ENCODE data around the gene PSMG3. TPM values are rescaled to one million over a fixed set of nuclear protein-coding genes. Genes with fewer than 3 reads are reported as not detected.
"Not testable (repeated sequence)": the region's sequence is repeated elsewhere in the genome, so short reads cannot be mapped to it uniquely, and the experiment has no call there.

Gene PSMG3
- total and polyA plus RNA-seq, 2 experiments from 2014 or later = 28.3 to 84.8 TPM

DNA sequence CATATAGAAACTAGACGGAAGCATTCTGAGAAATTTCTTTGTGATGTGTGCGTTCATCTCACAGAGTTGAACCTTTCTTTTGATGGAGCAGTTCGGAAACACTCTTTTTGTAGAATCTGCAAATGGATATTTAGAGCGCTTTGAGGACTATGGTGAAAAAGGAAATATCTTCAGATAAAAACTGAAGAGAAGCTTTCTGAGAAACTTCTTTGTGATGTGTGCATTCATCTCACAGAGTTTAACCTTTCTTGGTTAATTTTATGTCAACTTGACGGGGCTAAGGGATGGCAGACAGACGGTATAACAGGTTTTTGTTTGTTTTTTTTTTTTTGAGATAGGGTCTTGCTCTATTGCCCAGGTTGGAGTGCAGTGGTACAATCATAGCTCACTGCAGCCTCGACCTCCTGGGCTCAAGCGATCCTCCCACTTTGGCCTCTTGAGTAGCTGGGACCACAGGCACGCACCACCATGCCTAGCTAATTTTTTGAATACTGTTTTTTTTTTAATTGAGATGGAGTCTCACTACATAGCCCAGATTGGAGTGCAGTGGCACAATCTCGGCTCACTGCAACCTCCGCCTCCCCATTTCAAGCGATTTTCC lies 50.4 kb downstream of the PSMG3 start:
- H3K9me3 Mint-ChIP-seq = peaks cover 11% of the 10 kb centered on the region; the same call in 2 of the 3 replicates
- not testable (repeated sequence) for H3K36me3 Mint-ChIP-seq (ENCODE audit: low read depth); H3K27me3 Mint-ChIP-seq (ENCODE audit: insufficient read depth, low read depth, poor library complexity)

More for the DNA sequence above, 50.4 kb downstream of the PSMG3 start:
- H3K36me3 ChIP-seq (ENCODE audit: insufficient read depth); H3K27me3 ChIP-seq (ENCODE audit: insufficient read depth); H3K9me2 ChIP-seq (ENCODE audit: insufficient read depth); H3F3A ChIP-seq (replicated peaks; ENCODE audit: low read depth); H3K4me1 Mint-ChIP-seq; H3K4me3 ChIP-seq; H3K4me1 ChIP-seq (ENCODE audit: insufficient read depth); H3K4me3 Mint-ChIP-seq; H3K27ac ChIP-seq (ENCODE audit: low read depth); H4K20me1 ChIP-seq (replicated peaks; ENCODE audit: insufficient read depth); H3K4me2 ChIP-seq; ATAC-seq; H2AFZ ChIP-seq; H3K79me2 ChIP-seq (replicated peaks; ENCODE audit: insufficient read depth); DNase-seq (ENCODE audit: low spot score); H3K27ac Mint-ChIP-seq: not testable (repeated sequence)

Other genes starting within 250 kb of the PSMG3 start
- gene MICALL2, start 110.6 kb downstream of the PSMG3 start, total RNA-seq (2014; rRNA removed; shearing (Covaris generic)) = 11.8 and 13.0 TPM in 2 replicates
- 6.3 and 7.0 TPM in 2 replicates for gene MICALL2, start 110.6 kb downstream of the PSMG3 start, polyA plus RNA-seq (2016; fragmentation: Nextera tagmentation; extraction: Ambion mirVana)
- gene INTS1, start 65.6 kb downstream of the PSMG3 start, total RNA-seq (2014; rRNA removed; shearing (Covaris generic)) = 81.1 and 111 TPM in 2 replicates
- gene INTS1, start 65.6 kb downstream of the PSMG3 start, polyA plus RNA-seq (2016; fragmentation: Nextera tagmentation; extraction: Ambion mirVana) = 31.4 and 35.1 TPM in 2 replicates
- gene MAFK, start 39.3 kb downstream of the PSMG3 start, total RNA-seq (2014; rRNA removed; shearing (Covaris generic)) = 14.2 and 19.3 TPM in 2 replicates
- gene MAFK, start 39.3 kb downstream of the PSMG3 start, polyA plus RNA-seq (2016; fragmentation: Nextera tagmentation; extraction: Ambion mirVana) = 4.4 and 5.1 TPM in 2 replicates
- gene TMEM184A, start 13.8 kb downstream of the PSMG3 start, total RNA-seq (2014; rRNA removed; shearing (Covaris generic)) = 0.04 and 0.66 TPM in 2 replicates
- gene TMEM184A, start 13.8 kb downstream of the PSMG3 start, polyA plus RNA-seq (2016; fragmentation: Nextera tagmentation; extraction: Ambion mirVana) = 0.03 and 0.18 TPM in 2 replicates
- 3.5 and 5.0 TPM in 2 replicates for gene ELFN1, start 100.2 kb upstream of the PSMG3 start, total RNA-seq (2014; rRNA removed; shearing (Covaris generic))
- 0.08 and 0.09 TPM in 2 replicates for gene ELFN1, start 100.2 kb upstream of the PSMG3 start, polyA plus RNA-seq (2016; fragmentation: Nextera tagmentation; extraction: Ambion mirVana)